Breast epithelium (tissue), 3 donors: Measurements from ENCODE around the gene SDC1.

Experiments
- POLR2A ChIP-seq: fragments of 450-650 bp; IDR thresholded peaks from one replicate; pipeline ENCODE4 v1.6.1; 2016; ENCODE audit warnings: antibody characterized with exemption, mild to moderate bottlenecking, moderate library complexity
- POLR2AphosphoS5 ChIP-seq, 3 donors: sonication (generic); formaldehyde crosslinking; IDR thresholded peaks; one replicate each; pipeline ENCODE4 v1.6.1; 2017; ENCODE audit warnings: antibody characterized with exemption in 3 of 3
- TF ChIP-seq, protein P1 (sequence below), 3 donors: fragments of 450-650 bp; IDR thresholded peaks; one replicate each; pipeline ENCODE4 v1.5.1; 2016 to 2017; ENCODE audit warnings: antibody characterized with exemption in 3 of 3, mild to moderate bottlenecking in 3 of 3, moderate library complexity in 3 of 3

DNA sequence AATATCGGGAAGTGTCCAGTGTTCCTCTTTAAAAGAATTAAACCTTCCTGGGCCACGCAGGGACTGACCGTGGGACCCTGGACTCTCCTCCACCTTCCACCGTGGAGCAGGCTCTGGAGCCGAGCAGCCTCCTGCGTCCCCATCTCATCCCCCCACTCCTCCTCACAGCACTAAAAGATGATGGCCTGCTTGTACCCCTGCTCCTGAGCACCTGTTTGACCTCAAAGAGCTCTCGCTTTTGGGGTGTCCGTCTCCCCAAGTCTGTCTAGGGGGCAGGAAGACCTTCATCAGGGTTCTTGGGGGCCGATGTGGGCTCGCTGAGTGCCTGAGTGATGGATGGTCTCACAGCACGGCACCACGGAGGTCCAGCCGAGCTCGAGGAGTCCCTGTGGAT, 1.2 kb upstream of the SDC1 start:
- TF ChIP-seq, protein P1, sequence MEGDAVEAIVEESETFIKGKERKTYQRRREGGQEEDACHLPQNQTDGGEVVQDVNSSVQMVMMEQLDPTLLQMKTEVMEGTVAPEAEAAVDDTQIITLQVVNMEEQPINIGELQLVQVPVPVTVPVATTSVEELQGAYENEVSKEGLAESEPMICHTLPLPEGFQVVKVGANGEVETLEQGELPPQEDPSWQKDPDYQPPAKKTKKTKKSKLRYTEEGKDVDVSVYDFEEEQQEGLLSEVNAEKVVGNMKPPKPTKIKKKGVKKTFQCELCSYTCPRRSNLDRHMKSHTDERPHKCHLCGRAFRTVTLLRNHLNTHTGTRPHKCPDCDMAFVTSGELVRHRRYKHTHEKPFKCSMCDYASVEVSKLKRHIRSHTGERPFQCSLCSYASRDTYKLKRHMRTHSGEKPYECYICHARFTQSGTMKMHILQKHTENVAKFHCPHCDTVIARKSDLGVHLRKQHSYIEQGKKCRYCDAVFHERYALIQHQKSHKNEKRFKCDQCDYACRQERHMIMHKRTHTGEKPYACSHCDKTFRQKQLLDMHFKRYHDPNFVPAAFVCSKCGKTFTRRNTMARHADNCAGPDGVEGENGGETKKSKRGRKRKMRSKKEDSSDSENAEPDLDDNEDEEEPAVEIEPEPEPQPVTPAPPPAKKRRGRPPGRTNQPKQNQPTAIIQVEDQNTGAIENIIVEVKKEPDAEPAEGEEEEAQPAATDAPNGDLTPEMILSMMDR (IDR thresholded peaks at IDR 0.05): no peak
- TF ChIP-seq POLR2AphosphoS5 (IDR thresholded peaks at IDR 0.05) (no peak), POLR2A (no peak)
